SJCRH30 (cell line): Measurements from ENCODE around the gene PTPRQ. TPM values are rescaled to one million over a fixed set of nuclear protein-coding genes. Genes with fewer than 3 reads are reported as not detected.

ENCODE experiments used
- DNase-seq, 2 experiments: peaks; one replicate each; pipeline ENCODE4 v3.0.0-alpha.2; 2015 to 2020
- H3K27ac ChIP-seq: fragments of 250-450 bp; sonication (Bioruptor Pico); 2 replicates; pipeline ENCODE4 v1.5.1; 2020; ENCODE audit warnings: mild to moderate bottlenecking, moderate library complexity
- H3K27me3 ChIP-seq: fragments of 250-450 bp; sonication (Bioruptor Pico); 2 replicates; pipeline ENCODE4 v1.5.1; 2020; ENCODE audit warnings: mild to moderate bottlenecking, moderate library complexity
- H3K36me3 ChIP-seq: fragments of 250-450 bp; sonication (Bioruptor Pico); 2 replicates; pipeline ENCODE4 v1.5.1; 2020; ENCODE audit warnings: mild to moderate bottlenecking, moderate library complexity
- H3K4me1 ChIP-seq: fragments of 250-450 bp; sonication (Bioruptor Pico); 2 replicates; pipeline ENCODE4 v1.5.1; 2020; ENCODE audit warnings: mild to moderate bottlenecking, moderate library complexity
- H3K4me3 ChIP-seq: fragments of 250-450 bp; sonication (Bioruptor Pico); 2 replicates; pipeline ENCODE4 v1.5.1; 2020; ENCODE audit warnings: mild to moderate bottlenecking, moderate library complexity
- H3K9me3 ChIP-seq: fragments of 250-450 bp; sonication (Bioruptor Pico); replicated peaks from 2 replicates; pipeline ENCODE4 v1.5.1; 2020; ENCODE audit warnings: mild to moderate bottlenecking, moderate library complexity
- total RNA-seq: library from RNA; depleted of rRNA; stranded (reverse); fragments of >200 nt; shearing (Covaris generic); gene quantifications from 2 replicates; pipeline ENCODE4 v1.2.3, GENCODE V29; 2014

Gene PTPRQ
- total RNA-seq, 1 experiment from 2014 or later: 7.4 TPM

DNA sequence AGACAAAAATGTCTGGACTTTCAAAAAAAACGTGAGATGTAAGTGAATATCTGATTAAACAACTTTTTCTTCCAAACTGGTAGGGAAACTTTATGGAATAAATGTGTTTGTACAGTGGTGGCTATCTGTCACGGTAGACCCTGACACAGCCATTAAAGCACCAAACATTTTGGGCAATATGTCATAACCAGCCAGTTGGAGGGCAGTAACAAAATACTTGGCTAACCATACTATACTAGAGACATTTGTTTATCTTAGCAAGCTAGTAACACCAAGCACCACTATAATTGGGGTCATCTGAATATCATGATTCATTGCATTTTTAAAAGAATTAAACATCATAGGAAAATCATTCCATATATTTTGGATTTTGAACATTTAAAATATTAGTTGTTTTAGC, 257.4 kb downstream of the PTPRQ start:
- Histone ChIP-seq H3K4me1 (peaks cover 36% of the 10 kb centered on the region), H3K4me3 (no peak overlapping the region), H3K9me3 (no peaks in the 10 kb centered on the region), H3K36me3 (no peaks in the 10 kb centered on the region), H3K27me3 (no peaks in the 10 kb centered on the region), H3K27ac (peak overlapping the region; percentile 14; the same call in 1 of the 2 replicates)
- DNase-seq: peak in 1 of 2 experiments; percentile 46

DNA sequence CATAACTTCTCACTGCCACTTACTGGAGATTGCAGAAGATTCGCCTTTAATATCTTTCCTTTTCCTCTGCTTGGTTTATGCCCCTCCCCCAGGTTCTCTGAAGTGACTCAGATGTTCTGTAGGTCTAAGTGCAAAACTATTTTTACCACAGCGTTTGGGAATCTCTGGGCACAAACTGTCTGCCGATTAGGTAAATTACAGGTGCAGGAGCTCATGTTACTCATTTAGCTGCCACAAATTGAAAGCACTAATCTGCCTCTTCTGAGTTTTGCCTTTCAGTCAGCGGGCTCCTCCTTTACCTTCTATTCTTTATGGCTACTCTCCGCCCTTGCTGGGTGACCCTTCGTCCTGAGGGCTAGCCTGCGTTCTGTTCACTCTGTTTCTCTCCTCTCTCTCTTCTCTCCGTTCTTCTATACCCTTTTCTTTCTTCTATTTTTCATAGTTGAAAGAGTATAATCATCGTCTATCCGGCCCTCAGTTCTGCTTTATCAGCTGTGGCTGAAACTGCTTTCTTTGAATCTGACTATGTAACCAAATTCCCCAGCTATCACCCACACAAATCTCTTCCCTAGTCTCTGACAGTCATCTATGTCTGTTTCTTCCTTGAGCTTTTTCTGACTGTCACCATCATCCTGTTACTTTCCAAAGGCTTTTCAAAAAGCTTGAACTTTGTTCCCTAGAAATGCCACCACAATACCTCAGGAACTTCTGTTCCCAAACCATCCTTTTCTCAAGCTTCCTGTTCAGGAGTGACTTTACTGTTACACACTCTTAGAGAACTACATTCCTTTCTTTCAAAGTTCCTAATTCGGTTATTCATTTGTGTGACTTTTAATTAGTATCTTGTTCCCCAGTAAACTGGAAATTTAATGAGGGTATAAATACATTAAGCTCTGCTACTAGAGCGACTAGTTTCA, 259.1 kb downstream of the PTPRQ start:
- peaks cover 36% of the 10 kb centered on the region for H3K4me1 ChIP-seq
- H3K36me3 ChIP-seq: no peaks in the 10 kb centered on the region
- no peaks in the 10 kb centered on the region for H3K9me3 ChIP-seq
- no peaks in the 10 kb centered on the region for H3K27me3 ChIP-seq
- H3K27ac ChIP-seq: peak overlapping the region; percentile 87
- peak; percentile 72 to 86 for DNase-seq
- peak overlapping the region; percentile 53 for H3K4me3 ChIP-seq

DNA sequence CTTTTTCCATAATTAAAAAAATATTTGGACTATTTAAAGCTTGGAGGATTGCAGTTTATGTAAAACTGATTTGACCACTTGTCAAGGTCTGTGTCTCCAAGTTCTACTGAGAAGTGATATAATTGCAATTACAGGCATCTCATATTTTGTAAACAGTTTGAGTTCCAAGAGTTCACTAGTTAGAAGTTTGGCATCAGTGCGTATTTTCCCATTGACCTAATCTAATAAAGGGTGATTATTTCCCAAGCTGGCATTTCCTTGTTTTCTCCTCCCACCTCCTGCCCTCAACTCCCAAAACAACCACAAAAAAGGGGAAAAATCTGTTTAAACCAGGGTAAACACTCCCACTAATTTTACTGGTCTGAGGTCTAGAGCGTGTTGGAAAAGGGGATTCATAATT, 260.4 kb downstream of the PTPRQ start:
- H3K27me3 ChIP-seq: no peaks in the 10 kb centered on the region
- H3K36me3 ChIP-seq: no peaks in the 10 kb centered on the region
- H3K9me3 ChIP-seq: no peaks in the 10 kb centered on the region
- no peak overlapping the region for H3K4me3 ChIP-seq
- peak overlapping the region; percentile 87 for H3K27ac ChIP-seq
- peak in 1 of 2 experiments; percentile 49 for DNase-seq
- H3K4me1 ChIP-seq: peaks cover 36% of the 10 kb centered on the region

DNA sequence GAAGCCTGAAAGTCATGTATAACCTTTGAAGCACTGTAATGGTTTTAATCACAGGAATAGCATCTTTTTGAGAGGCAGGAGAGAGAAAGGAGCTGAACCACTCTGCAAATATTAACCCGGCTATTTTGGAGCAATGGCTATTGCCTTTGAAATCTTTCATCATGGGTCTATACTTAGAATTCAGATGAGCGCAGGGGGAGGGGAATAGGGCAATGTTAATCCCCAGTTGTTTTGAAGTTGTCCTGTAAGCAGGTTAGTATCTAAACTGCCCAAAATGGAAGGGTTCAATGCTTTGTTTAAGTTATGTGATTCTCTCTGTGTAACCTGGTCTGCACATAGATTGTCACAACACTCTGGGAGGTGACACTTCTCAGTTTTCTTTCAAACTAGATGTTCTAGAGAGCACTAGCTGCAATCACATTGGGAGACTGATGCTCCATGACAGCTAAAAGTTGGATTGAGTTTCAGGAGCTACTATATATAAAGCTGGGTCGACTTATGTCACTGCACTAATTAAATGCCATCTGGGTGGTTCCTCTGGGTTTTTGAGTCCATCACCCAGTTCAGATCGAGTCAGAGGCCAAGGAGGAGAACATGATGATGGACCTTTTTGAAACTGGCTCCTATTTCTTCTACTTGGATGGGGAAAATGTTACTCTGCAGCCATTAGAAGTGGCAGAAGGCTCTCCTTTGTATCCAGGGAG, 263.2 kb downstream of the PTPRQ start, which contains the start of gene MYF6:
Gene MYF6 (plus strand): TSS at position 509 of the 704 bp plus-strand sequence. CDS start 86 bp downstream, at position 595.
- no peaks in the 10 kb centered on the region for H3K9me3 ChIP-seq
- no peak for DNase-seq

DNA sequence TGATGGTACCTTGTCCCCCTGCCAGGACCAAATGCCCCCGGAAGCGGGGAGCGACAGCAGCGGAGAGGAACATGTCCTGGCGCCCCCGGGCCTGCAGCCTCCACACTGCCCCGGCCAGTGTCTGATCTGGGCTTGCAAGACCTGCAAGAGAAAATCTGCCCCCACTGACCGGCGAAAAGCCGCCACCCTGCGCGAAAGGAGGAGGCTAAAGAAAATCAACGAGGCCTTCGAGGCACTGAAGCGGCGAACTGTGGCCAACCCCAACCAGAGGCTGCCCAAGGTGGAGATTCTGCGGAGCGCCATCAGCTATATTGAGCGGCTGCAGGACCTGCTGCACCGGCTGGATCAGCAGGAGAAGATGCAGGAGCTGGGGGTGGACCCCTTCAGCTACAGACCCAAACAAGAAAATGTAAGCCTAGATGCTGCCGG, 263.8 kb downstream of the PTPRQ start:
- no peaks in the 10 kb centered on the region for H3K9me3 ChIP-seq
- peaks cover 23% of the 10 kb centered on the region for H3K4me1 ChIP-seq
- no peak overlapping the region for H3K27ac ChIP-seq
- H3K4me3 ChIP-seq: no peak overlapping the region
- no peaks in the 10 kb centered on the region for H3K36me3 ChIP-seq
- DNase-seq: no peak
- no peaks in the 10 kb centered on the region for H3K27me3 ChIP-seq

More for the DNA sequence above, 263.2 kb downstream of the PTPRQ start, which contains the start of gene MYF6:
- Histone ChIP-seq H3K36me3 (no peaks in the 10 kb centered on the region), H3K27me3 (no peaks in the 10 kb centered on the region), H3K27ac (no peak within 1 kb of the TSS), H3K4me3 (no peak within 1 kb of the TSS), H3K4me1 (peaks cover 27% of the 10 kb centered on the region)

DNA sequence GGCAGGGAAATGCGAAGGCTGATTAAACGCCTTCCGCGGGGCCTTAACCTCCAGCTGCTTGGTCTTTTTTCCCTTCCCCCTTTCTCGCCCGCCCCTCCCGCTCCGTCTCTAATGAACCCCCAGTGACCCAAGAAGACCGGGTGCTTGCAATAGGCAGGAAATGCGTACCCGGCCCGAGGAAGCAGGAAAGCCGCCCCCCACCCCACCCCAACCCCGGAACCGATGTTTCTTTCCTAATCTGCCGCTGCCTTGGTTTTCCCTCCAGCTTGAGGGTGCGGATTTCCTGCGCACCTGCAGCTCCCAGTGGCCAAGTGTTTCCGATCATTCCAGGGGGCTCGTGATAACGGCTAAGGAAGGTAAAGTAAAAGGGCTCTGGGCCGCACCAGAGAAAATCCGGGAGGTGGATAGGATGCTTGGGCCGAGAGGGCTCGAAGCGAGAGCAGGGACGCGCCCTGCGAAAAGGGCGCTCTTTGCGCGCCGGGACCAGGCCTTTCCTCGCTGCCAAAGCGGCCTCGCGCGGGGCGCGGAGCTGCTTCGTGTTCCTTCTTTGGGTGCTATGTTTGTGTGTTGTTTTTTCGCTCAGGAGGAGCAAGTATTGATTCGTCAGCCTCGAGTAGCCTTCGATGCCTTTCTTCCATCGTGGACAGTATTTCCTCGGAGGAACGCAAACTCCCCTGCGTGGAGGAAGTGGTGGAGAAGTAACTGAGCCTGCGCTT, 264.4 kb downstream of the PTPRQ start:
- H3K36me3 ChIP-seq: no peaks in the 10 kb centered on the region
- H3K4me1 ChIP-seq: peaks cover 19% of the 10 kb centered on the region
- no peak for DNase-seq
- no peak overlapping the region for H3K4me3 ChIP-seq
- no peak overlapping the region for H3K27ac ChIP-seq
- H3K9me3 ChIP-seq: no peaks in the 10 kb centered on the region
- H3K27me3 ChIP-seq: no peaks in the 10 kb centered on the region

DNA sequence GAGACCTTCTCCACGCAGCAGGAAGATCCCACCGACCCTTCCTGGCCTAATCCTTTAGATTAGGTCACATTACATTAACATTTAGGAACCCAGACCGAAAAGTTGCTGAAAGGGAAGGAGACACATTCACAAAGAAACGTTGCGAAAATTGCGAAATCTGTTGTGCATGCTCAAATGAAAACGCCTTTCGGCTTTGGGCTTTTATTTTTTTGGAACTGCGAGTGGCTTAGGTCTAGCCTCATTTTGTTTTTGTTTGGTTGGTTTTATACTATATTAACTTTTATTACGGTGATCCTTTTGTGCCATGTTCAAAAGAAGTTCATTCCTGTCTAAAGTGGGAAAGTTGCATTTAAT, 264.9 kb downstream of the PTPRQ start:
- no peaks in the 10 kb centered on the region for H3K27me3 ChIP-seq
- H3K9me3 ChIP-seq: no peaks in the 10 kb centered on the region
- H3K4me3 ChIP-seq: no peak overlapping the region
- no peak overlapping the region for H3K27ac ChIP-seq
- no peaks in the 10 kb centered on the region for H3K36me3 ChIP-seq
- H3K4me1 ChIP-seq: peaks cover 14% of the 10 kb centered on the region
- DNase-seq: no peak

DNA sequence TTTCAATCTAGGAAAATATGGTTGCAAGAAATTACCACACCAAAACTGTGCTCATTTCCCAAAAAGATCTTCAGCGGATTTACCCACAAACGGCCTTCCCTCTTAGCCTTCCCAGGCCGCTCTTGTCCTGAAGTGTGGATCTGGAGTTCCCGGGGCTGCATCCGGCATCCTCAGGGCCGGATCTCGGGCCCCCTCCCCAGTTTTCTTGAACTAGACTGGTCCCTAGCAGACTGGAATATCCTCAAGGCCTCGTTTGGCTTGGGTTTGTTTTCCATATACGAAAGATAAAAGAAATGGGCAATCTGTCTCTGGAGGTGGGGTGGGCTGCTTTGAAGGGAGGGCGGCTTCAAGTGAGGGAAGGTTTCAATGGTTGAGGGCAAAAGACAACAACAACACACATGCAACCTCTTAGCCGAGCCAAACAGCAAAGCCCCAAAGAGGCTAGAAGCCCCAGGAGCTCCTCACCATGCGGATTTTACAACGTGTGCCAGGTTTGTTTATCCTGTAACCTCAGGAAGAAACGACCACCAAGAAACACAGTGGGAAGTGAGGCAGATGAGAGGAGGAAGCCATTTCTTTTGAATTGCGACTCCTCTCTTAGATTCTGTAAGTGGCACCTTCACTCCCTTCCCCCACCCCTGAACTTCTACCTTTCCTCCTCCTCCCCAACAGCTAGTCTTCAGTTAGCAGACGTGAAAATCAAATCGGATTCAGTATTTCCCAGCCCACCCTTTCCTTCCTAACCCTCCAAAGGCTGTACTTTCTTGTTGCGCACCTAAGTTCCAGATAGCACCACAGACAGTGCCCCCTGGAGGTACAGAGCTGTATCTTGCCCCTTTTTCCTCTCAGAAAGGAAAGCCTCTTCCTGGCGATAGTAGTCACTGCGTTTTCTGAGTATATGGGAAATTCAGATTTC, 266.0 kb downstream of the PTPRQ start:
- peak in 1 of 2 experiments; percentile 23 for DNase-seq
- H3K27ac ChIP-seq: no peak overlapping the region
- H3K4me3 ChIP-seq: no peak overlapping the region

DNA sequence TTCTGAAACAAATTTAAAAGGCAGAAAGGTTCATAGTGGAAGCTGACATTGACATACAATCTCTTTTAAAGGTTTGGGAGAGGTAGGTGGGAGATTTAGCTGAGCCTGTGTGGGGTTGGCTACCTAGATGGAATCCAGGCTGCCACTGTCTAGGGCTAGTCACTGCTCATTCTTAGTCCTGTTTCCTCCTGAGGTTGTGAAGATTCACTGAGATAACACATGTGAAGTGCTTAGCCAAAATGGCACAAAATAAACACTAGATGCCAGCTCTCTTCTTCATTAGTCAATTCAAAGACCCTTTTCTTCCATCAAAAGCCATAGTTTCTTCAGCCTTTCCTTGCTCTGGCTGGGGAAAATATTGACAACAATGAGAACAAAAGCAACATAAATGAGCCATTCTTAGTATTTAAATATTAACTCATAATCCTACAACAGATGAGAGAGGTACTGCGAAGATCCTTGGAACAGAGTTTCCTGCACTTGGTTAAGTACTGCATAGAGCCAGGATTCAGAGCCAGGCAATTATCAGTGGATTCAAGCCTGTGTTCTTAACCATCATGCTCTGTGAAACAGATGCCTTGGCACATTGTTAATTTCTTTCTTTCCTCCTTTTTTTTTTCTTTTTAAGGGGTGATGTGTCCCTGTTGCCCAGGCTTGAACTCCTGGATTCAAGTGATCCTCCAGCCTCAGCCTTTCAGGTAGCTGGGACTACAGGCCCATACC, 266.9 kb downstream of the PTPRQ start:
- Histone ChIP-seq H3K9me3 (0 out of 2 replicates have a peak, but pooled peaks cover 2% of the 10 kb centered on the region), H3K4me3 (no peak overlapping the region), H3K36me3 (no peaks in the 10 kb centered on the region), H3K27ac (no peak overlapping the region), H3K4me1 (0 out of 2 replicates have a peak, but pooled peaks cover 3% of the 10 kb centered on the region), H3K27me3 (no peaks in the 10 kb centered on the region)
- DNase-seq: no peak

More for the DNA sequence above, 266.0 kb downstream of the PTPRQ start:
- Histone ChIP-seq H3K9me3 (0 out of 2 replicates have a peak, but pooled peaks cover 2% of the 10 kb centered on the region), H3K27me3 (no peaks in the 10 kb centered on the region), H3K4me1 (peaks cover 5% of the 10 kb centered on the region; the same call in 1 of the 2 replicates), H3K36me3 (no peaks in the 10 kb centered on the region)

DNA sequence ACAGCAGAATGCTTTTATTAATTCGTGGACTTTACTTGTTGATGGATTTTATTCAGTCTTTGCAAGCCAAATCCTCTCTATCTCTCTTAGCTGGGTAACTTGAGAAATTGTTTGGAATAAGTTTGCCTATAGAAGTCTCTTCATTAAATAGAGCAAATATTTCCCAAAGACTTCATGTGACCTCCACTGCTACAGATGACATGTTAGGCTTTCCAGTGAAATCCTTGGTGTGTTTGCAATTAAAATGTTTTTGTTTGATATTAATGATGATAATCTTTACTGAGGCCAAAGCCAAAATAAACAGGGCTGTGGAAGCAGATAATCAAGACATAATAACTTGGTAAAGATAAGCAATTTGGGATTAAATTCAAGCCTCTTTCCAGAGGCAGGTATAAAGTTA, 267.8 kb downstream of the PTPRQ start:
- Histone ChIP-seq H3K27me3 (no peaks in the 10 kb centered on the region), H3K4me3 (no peak overlapping the region)

DNA sequence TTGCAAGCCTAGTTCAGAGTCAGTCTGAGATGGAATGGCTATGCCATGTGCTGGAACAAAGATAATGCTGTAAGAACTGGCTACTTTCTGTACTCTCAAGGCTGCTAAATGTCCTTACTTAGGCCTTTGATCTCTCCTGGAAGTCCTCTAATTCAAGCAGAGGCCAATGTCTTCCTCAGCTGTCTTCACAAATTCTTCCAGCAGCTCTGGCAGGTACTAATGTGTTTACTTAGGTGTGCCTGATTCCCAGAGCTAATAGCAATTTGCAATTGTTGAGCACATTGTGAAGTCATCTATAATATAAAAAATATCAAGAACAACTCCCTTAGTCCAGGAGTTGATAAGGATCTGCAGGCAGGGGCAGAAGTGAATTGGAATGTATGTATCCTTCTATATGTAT, 268.8 kb downstream of the PTPRQ start:
- 0 out of 2 replicates have a peak, but pooled peaks cover 3% of the 10 kb centered on the region for H3K4me1 ChIP-seq
- no peak for DNase-seq
- no peak overlapping the region for H3K4me3 ChIP-seq
- H3K9me3 ChIP-seq: 0 out of 2 replicates have a peak, but pooled peaks cover 2% of the 10 kb centered on the region
- H3K36me3 ChIP-seq: no peaks in the 10 kb centered on the region
- no peak overlapping the region for H3K27ac ChIP-seq
- H3K27me3 ChIP-seq: no peaks in the 10 kb centered on the region

More for the DNA sequence above, 267.8 kb downstream of the PTPRQ start:
- Histone ChIP-seq H3K36me3 (no peaks in the 10 kb centered on the region), H3K4me1 (0 out of 2 replicates have a peak, but pooled peaks cover 3% of the 10 kb centered on the region), H3K27ac (no peak overlapping the region), H3K9me3 (0 out of 2 replicates have a peak, but pooled peaks cover 2% of the 10 kb centered on the region)
- no peak for DNase-seq

DNA sequence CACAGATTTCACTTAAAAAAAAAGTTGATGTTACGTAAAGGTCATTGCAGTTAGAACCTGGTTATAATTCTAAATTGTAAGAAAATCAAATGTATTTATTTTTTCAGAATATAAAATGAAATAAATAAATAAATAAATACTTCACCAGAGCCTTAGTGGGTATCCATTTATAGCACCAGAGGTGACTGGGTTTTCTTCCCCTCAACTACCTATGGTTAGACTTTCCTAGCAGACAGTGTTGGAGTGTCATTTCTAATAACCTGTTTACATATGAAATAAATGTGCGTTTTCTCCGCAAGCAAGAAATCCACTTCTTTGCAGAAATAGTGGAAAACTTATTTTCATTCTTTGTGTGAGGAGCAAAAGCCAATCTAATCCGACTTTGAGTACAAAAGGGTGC, 269.4 kb downstream of the PTPRQ start:
- DNase-seq: no peak
- Histone ChIP-seq H3K9me3 (0 out of 2 replicates have a peak, but pooled peaks cover 2% of the 10 kb centered on the region), H3K27me3 (no peaks in the 10 kb centered on the region), H3K4me1 (0 out of 2 replicates have a peak, but pooled peaks cover 3% of the 10 kb centered on the region), H3K27ac (no peak overlapping the region), H3K4me3 (no peak overlapping the region), H3K36me3 (no peaks in the 10 kb centered on the region)

DNA sequence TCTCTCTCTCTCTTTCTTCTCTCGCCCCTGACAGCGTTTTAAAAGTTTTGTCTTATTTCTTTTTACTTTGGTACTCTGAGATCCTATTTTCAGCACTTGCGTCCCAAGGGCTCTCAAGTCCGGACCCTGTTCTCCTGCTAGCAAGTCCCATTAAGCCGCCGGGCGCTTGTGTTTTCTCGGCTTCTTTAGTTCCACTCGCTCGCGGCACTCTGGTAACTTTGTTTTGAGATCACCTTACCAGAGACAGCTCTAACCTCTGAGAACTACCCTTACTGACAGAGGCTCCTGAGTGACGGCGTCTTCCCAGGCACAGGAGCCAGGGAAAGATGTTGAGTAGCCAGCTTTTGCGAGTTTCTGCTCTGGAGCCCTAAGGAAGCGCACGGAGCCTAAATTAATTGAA, 270.0 kb downstream of the PTPRQ start:
- no peak overlapping the region for H3K27ac ChIP-seq
- no peak overlapping the region for H3K4me3 ChIP-seq
- DNase-seq: no peak
- no peaks in the 10 kb centered on the region for H3K27me3 ChIP-seq
- H3K9me3 ChIP-seq: 0 out of 2 replicates have a peak, but pooled peaks cover 2% of the 10 kb centered on the region
- no peaks in the 10 kb centered on the region for H3K36me3 ChIP-seq
- 0 out of 2 replicates have a peak, but pooled peaks cover 3% of the 10 kb centered on the region for H3K4me1 ChIP-seq
